Loucy (cell line): ENCODE measurements around the gene LRRC25.

ENCODE experiments used
- H2AFZ ChIP-seq: fragments of 200-600 bp; sonication (generic); 2 replicates; pipeline ENCODE4 v1.6.0; 2016; ENCODE audit warnings: antibody characterized with exemption, mild to moderate bottlenecking, low read length, moderate library complexity
- H3F3A ChIP-seq: fragments of 200-600 bp; 2 replicates; pipeline ENCODE4 v1.6.0; 2016; ENCODE audit warnings: antibody characterized with exemption, low read depth, mild to moderate bottlenecking
- H3K27me3 ChIP-seq: fragments of 200-600 bp; sonication (generic); 2 replicates; pipeline ENCODE4 v1.6.1; 2014; ENCODE audit warnings: low read length, mild to moderate bottlenecking; ENCODE audit not compliant: insufficient read depth, poor library complexity, severe bottlenecking
- H3K36me3 ChIP-seq: fragments of 200-600 bp; sonication (generic); 2 replicates; pipeline ENCODE4 v1.6.1; 2016; ENCODE audit warnings: low read length; ENCODE audit not compliant: insufficient read depth
- H3K4me1 ChIP-seq: fragments of 200-600 bp; sonication (generic); 2 replicates; pipeline ENCODE4 v1.5.1; 2014; ENCODE audit warnings: low read length, mild to moderate bottlenecking; ENCODE audit not compliant: insufficient read depth, poor library complexity, severe bottlenecking
- H3K4me2 ChIP-seq: fragments of 200-600 bp; sonication (generic); 2 replicates; pipeline ENCODE4 v1.6.0; 2014; ENCODE audit warnings: antibody characterized with exemption, low read length, low read depth, mild to moderate bottlenecking; ENCODE audit not compliant: poor library complexity, severe bottlenecking
- H3K4me3 ChIP-seq: fragments of 200-600 bp; sonication (generic); 2 replicates; pipeline ENCODE4 v1.5.1; 2014; ENCODE audit warnings: low read length, mild to moderate bottlenecking, mixed read lengths; ENCODE audit not compliant: poor library complexity, severe bottlenecking
- H3K79me2 ChIP-seq: fragments of 200-600 bp; sonication (generic); 2 replicates; pipeline ENCODE4 v1.6.1; 2014; ENCODE audit warnings: low read length; ENCODE audit not compliant: insufficient read depth
- H3K9ac ChIP-seq: fragments of 200-600 bp; sonication (generic); 2 replicates; pipeline ENCODE4 v1.6.0; 2014; ENCODE audit warnings: mild to moderate bottlenecking, low read depth, low read length, moderate library complexity; ENCODE audit not compliant: poor library complexity, severe bottlenecking
- H3K9me2 ChIP-seq: fragments of 200-600 bp; sonication (generic); replicated peaks from 2 replicates; pipeline ENCODE4 v1.6.1; 2016; ENCODE audit warnings: low read depth, low read length, mixed read lengths
- H3K9me3 ChIP-seq: fragments of 200-600 bp; sonication (generic); 2 replicates; pipeline ENCODE4 v1.6.1; 2014; ENCODE audit warnings: mild to moderate bottlenecking, antibody characterized with exemption, low read length, low read depth; ENCODE audit not compliant: insufficient read depth
- H4K20me1 ChIP-seq: fragments of 200-600 bp; sonication (generic); 2 replicates; pipeline ENCODE4 v1.6.0; 2014; ENCODE audit warnings: antibody characterized with exemption, low read length, mild to moderate bottlenecking; ENCODE audit not compliant: insufficient read depth, poor library complexity, severe bottlenecking
- CTCF ChIP-seq: fragments of 200-600 bp; sonication (generic); conservative IDR thresholded peaks from 2 replicates; pipeline ENCODE4 v1.5.1; 2014; ENCODE audit warnings: mild to moderate bottlenecking, antibody characterized with exemption, low read length
- EZH2phosphoT487 ChIP-seq: fragments of 200-600 bp; IDR thresholded peaks from 2 replicates; pipeline ENCODE4 v1.6.1; 2018; ENCODE audit warnings: antibody characterized with exemption, mild to moderate bottlenecking, moderate library complexity, borderline replicate concordance

Gene LRRC25

DNA sequence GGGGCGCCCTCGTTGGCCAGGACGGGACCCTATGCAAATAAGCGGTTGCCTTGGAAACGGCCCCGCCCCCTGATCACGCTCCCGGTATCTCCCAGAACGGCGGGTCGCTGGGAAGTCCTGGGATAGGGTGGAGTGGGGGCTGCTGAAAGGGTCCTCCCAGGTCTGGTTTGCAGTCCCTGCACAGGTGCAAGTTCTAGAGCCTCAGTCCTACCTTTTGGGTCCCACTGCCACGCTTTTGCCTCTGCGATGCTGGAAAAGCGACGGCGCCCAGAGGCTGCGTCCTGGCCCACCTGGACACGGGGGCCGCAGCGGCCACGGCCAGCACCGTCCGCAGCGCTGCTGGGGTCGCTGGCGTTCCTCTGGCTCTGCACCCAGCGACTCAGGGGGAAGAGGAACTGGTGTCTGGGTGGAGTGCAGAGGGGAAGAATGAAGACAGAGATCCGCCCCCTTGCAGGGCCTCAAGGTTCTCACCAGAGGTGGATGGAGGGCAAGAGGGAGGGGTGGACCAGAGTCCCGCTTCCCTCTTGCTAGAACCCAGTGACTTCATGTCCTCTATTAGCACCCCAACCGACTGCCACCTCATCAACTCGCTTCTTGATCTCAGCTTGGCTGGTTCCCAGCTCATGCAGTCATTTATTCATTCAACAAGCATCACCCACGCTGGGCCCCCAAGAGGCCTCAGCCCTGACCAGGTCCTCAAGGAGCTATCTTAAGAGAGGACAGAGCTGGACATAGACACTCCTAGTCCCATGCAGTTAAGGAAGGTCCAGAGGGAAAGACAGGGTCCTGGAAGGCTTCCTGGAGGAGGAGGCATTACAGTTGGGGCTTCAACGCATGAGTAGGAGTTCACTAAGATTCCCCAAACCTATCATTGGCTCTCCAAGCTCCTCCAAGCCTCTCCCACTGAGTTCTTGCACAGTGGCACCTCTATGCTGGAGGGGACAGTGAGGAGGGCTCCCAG lies at the start of gene LRRC25:
LRRC25 (minus strand) TSS at position 381 of the 961 bp plus-strand sequence. CDS start 659 bp downstream, outside the sequence.
- H3K36me3 ChIP-seq: no peaks in the 10 kb centered on the region
- no peaks in the 10 kb centered on the region for H3K9me3 ChIP-seq
- H3K9ac ChIP-seq: no peak within 1 kb of the TSS
- H3K27me3 ChIP-seq: no peaks in the 10 kb centered on the region
- no peaks in the 10 kb centered on the region for H3K79me2 ChIP-seq
- no peak within 1 kb of the TSS for H2AFZ ChIP-seq
- H3K9me2 ChIP-seq: no peaks in the 10 kb centered on the region
- no peak for TF ChIP-seq EZH2phosphoT487
- no peaks in the 10 kb centered on the region for H3F3A ChIP-seq
- no peaks in the 10 kb centered on the region for H4K20me1 ChIP-seq
- no peak within 1 kb of the TSS for H3K4me3 ChIP-seq
- H3K4me1 ChIP-seq: peaks cover 7% of the 10 kb centered on the region
- H3K4me2 ChIP-seq: no peak within 1 kb of the TSS

DNA sequence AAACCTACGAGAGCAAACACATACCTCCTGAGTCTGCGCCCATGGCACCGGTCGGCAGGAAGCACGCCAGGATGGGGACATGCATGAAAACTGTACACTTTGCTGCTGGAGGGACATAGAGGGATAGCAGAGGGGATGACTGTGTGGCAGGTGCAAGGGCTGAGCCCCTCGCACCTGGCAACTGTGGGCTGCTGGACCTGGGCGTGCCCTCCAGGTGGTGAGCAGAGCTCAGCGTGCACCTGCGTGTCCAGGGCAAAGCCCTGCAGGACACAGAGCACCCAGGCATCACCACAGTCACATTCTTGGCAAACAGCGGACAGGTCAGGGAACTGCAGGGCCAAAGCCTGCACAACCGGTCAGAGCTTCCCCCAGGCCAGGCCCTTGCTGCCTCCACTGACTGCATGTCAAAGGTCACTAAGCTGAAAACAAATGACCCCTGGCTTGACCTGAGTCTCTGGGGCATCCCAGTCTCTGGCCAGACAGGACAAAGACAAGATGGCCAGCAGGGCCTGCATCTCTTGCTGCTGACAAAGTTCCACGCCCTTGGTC lies 49.5 kb upstream of the LRRC25 start:
- no peaks in the 10 kb centered on the region for H3K79me2 ChIP-seq
- no peaks in the 10 kb centered on the region for H3F3A ChIP-seq
- H3K4me3 ChIP-seq: no peak overlapping the region
- H3K9me3 ChIP-seq: no peaks in the 10 kb centered on the region
- no peaks in the 10 kb centered on the region for H3K27me3 ChIP-seq
- no peaks in the 10 kb centered on the region for H3K9me2 ChIP-seq
- peaks cover 55% of the 10 kb centered on the region; the same call in 1 of the 2 replicates for H3K36me3 ChIP-seq
- no peaks in the 10 kb centered on the region for H4K20me1 ChIP-seq
- no peaks in the 10 kb centered on the region for H3K4me1 ChIP-seq
- no peak overlapping the region for H2AFZ ChIP-seq
- no peak overlapping the region for H3K4me2 ChIP-seq
- TF ChIP-seq CTCF (no peak), EZH2phosphoT487 (no peak)
- no peak overlapping the region for H3K9ac ChIP-seq

GRCh38 chr19:18446145-18446810 lies 48.9 kb upstream of the LRRC25 start:
- Histone ChIP-seq H3K9ac (no peak overlapping the region), H3K27me3 (no peaks in the 10 kb centered on the region), H3K9me3 (no peaks in the 10 kb centered on the region), H3F3A (no peaks in the 10 kb centered on the region), H3K79me2 (no peaks in the 10 kb centered on the region), H3K4me1 (no peaks in the 10 kb centered on the region), H3K9me2 (no peaks in the 10 kb centered on the region), H3K4me3 (no peak overlapping the region), H3K36me3 (peaks cover 55% of the 10 kb centered on the region; the same call in 1 of the 2 replicates), H3K4me2 (no peak overlapping the region), H2AFZ (no peak overlapping the region), H4K20me1 (no peaks in the 10 kb centered on the region)
- no peak for TF ChIP-seq CTCF
- TF ChIP-seq EZH2phosphoT487: no peak
